SU-DHL-6 (cell line): ENCODE data around the gene IFNG.

Experiments
- CTCF ChIP-seq: fragments of 200-600 bp; sonication (generic); IDR thresholded peaks from one replicate; pipeline ENCODE4 v1.5.1; 2017; ENCODE audit warnings: antibody characterized with exemption, mild to moderate bottlenecking, low read length, moderate library complexity; ENCODE audit not compliant: insufficient read depth, poor library complexity, severe bottlenecking
- EZH2phosphoT487 ChIP-seq: fragments of 200-600 bp; sonication (generic), shearing (Covaris generic); conservative IDR thresholded peaks from 2 replicates; pipeline ENCODE4 v1.6.1; 2018; ENCODE audit warnings: mild to moderate bottlenecking, antibody characterized with exemption, low read length, moderate library complexity, mixed read lengths

- TF ChIP-seq CTCF = no peak
- TF ChIP-seq EZH2phosphoT487 = no peak
Measured at GRCh38 chr12:68178184-68178583, 18.6 kb upstream of the IFNG start.
